Measurements from ENCODE around the gene HMHB1.

- no peak for TF ChIP-seq CTCF (IDR thresholded peaks at IDR 0.05; ENCODE audit: poor library complexity, severe bottlenecking)
- TF ChIP-seq REST (IDR thresholded peaks at IDR 0.05; ENCODE audit: borderline replicate concordance), result no peak
- no peak for TF ChIP-seq EZH2 (IDR thresholded peaks at IDR 0.05; ENCODE audit: borderline replicate concordance, insufficient read depth, low read length, poor library complexity, severe bottlenecking)
- no peak for TF ChIP-seq POLR2AphosphoS5 (IDR thresholded peaks at IDR 0.05)
- TF ChIP-seq RAD21 (conservative IDR thresholded peaks at IDR 0.05), result no peak
- no peak for TF ChIP-seq TAF1 (IDR thresholded peaks at IDR 0.05; ENCODE audit: low read depth)
- TF ChIP-seq EP300 (conservative IDR thresholded peaks at IDR 0.05; ENCODE audit: poor library complexity, severe bottlenecking), result no peak
Observed at GRCh38 chr5:143793249-143793648, 18.7 kb upstream of the HMHB1 start.
